WTC11 (cell line): ENCODE measurements around the gene TMEM63B.

Experiments
- CREB1 ChIP-seq: sonication (generic); formaldehyde crosslinking; IDR thresholded peaks from 2 replicates; pipeline ENCODE4 v1.8.0; 2023; ENCODE audit warnings: mild to moderate bottlenecking, missing genetic modification reagents
- SP1 ChIP-seq: sonication (generic); formaldehyde crosslinking; conservative IDR thresholded peaks from 2 replicates; pipeline ENCODE4 v1.8.1; 2022; ENCODE audit warnings: missing genetic modification reagents
- TP53 ChIP-seq: sonication (generic); formaldehyde crosslinking; IDR thresholded peaks from 2 replicates; pipeline ENCODE4 v1.8.1; 2023; ENCODE audit warnings: mild to moderate bottlenecking, missing genetic modification reagents
- ZBTB21 ChIP-seq: sonication (generic); formaldehyde crosslinking; IDR thresholded peaks from 2 replicates; pipeline ENCODE4 v1.8.1; 2023; ENCODE audit warnings: mild to moderate bottlenecking, missing genetic modification reagents, borderline replicate concordance
- TF ChIP-seq, protein P1 (sequence below): sonication (generic); formaldehyde crosslinking; conservative IDR thresholded peaks from 2 replicates; pipeline ENCODE4 v1.8.1; 2023; ENCODE audit warnings: mild to moderate bottlenecking, low read depth, missing genetic modification reagents, moderate library complexity
- TF ChIP-seq, protein P2 (sequence below): fragments of 200-600 bp; IDR thresholded peaks from 2 replicates; pipeline ENCODE4 v1.8.0; 2022; ENCODE audit warnings: antibody characterized with exemption
- TF ChIP-seq, protein P3 (sequence below): sonication (generic); formaldehyde crosslinking; IDR thresholded peaks from 2 replicates; pipeline ENCODE4 v1.8.1; 2022; ENCODE audit warnings: mild to moderate bottlenecking, moderate library complexity, missing genetic modification reagents
- TF ChIP-seq, protein P4 (sequence below): fragments of 250-450 bp; sonication (Bioruptor Pico); IDR thresholded peaks from 2 replicates; pipeline ENCODE4 v1.9.0; 2021; ENCODE audit warnings: moderate library complexity, mild to moderate bottlenecking, inconsistent platforms, borderline replicate concordance
- TF ChIP-seq, protein P5 (sequence below): sonication (generic); formaldehyde crosslinking; IDR thresholded peaks from 2 replicates; pipeline ENCODE4 v1.8.1; 2022; ENCODE audit warnings: low read depth, missing genetic modification reagents, borderline replicate concordance

DNA sequence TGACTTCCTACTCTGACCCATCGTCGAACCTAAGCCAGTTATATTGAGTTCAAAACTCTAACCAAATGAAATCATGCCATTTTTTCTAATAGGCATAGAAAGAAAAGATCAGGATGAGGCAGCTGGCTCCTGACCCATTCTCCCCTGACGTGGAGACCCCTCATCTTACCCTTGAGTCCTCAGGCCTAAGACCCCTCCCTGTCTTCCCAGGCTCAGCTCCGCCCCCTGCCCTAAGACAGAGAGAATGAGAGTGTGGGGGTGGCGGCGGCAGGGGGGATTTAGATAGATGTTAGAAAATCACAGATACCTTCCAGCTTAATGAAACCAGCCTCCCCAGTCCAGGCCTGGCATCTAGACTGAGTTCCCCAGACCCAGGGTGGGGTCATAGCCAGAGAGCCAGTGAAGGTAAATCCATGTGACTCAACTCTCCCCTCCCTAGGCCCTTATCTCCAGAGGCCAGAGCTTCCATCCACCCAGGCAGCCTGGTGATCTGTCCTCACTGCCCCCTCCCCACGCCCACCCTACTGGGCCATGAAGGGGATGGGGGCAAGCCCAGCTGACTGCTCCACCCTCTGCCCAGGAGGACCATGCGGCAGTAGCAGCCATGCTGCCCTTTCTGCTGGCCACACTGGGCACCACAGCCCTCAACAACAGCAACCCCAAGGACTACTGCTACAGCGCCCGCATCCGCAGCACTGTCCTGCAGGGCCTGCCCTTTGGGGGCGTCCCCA lies 6.8 kb downstream of the TMEM63B start:
- no peak for TF ChIP-seq CREB1 (CRISPR knock-in tag)
- TF ChIP-seq SP1 = no peak
- TF ChIP-seq, protein P1, sequence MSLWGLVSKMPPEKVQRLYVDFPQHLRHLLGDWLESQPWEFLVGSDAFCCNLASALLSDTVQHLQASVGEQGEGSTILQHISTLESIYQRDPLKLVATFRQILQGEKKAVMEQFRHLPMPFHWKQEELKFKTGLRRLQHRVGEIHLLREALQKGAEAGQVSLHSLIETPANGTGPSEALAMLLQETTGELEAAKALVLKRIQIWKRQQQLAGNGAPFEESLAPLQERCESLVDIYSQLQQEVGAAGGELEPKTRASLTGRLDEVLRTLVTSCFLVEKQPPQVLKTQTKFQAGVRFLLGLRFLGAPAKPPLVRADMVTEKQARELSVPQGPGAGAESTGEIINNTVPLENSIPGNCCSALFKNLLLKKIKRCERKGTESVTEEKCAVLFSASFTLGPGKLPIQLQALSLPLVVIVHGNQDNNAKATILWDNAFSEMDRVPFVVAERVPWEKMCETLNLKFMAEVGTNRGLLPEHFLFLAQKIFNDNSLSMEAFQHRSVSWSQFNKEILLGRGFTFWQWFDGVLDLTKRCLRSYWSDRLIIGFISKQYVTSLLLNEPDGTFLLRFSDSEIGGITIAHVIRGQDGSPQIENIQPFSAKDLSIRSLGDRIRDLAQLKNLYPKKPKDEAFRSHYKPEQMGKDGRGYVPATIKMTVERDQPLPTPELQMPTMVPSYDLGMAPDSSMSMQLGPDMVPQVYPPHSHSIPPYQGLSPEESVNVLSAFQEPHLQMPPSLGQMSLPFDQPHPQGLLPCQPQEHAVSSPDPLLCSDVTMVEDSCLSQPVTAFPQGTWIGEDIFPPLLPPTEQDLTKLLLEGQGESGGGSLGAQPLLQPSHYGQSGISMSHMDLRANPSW (CRISPR knock-in tag) = no peak
- no peak for TF ChIP-seq TP53
- TF ChIP-seq, protein P2, sequence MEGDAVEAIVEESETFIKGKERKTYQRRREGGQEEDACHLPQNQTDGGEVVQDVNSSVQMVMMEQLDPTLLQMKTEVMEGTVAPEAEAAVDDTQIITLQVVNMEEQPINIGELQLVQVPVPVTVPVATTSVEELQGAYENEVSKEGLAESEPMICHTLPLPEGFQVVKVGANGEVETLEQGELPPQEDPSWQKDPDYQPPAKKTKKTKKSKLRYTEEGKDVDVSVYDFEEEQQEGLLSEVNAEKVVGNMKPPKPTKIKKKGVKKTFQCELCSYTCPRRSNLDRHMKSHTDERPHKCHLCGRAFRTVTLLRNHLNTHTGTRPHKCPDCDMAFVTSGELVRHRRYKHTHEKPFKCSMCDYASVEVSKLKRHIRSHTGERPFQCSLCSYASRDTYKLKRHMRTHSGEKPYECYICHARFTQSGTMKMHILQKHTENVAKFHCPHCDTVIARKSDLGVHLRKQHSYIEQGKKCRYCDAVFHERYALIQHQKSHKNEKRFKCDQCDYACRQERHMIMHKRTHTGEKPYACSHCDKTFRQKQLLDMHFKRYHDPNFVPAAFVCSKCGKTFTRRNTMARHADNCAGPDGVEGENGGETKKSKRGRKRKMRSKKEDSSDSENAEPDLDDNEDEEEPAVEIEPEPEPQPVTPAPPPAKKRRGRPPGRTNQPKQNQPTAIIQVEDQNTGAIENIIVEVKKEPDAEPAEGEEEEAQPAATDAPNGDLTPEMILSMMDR = no peak
- TF ChIP-seq, protein P3, sequence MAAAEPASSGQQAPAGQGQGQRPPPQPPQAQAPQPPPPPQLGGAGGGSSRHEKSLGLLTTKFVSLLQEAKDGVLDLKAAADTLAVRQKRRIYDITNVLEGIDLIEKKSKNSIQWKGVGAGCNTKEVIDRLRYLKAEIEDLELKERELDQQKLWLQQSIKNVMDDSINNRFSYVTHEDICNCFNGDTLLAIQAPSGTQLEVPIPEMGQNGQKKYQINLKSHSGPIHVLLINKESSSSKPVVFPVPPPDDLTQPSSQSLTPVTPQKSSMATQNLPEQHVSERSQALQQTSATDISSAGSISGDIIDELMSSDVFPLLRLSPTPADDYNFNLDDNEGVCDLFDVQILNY = no peak
- TF ChIP-seq, protein P4, sequence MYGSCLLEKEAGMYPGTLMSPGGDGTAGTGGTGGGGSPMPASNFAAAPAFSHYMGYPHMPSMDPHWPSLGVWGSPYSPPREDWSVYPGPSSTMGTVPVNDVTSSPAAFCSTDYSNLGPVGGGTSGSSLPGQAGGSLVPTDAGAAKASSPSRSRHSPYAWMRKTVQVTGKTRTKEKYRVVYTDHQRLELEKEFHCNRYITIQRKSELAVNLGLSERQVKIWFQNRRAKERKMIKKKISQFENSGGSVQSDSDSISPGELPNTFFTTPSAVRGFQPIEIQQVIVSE (CRISPR knock-in tag) = no peak
- no peak for TF ChIP-seq ZBTB21
- TF ChIP-seq, protein P5, sequence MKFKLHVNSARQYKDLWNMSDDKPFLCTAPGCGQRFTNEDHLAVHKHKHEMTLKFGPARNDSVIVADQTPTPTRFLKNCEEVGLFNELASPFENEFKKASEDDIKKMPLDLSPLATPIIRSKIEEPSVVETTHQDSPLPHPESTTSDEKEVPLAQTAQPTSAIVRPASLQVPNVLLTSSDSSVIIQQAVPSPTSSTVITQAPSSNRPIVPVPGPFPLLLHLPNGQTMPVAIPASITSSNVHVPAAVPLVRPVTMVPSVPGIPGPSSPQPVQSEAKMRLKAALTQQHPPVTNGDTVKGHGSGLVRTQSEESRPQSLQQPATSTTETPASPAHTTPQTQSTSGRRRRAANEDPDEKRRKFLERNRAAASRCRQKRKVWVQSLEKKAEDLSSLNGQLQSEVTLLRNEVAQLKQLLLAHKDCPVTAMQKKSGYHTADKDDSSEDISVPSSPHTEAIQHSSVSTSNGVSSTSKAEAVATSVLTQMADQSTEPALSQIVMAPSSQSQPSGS = no peak
